ENCODE data around the gene PHETA1. TPM values are rescaled to one million over a fixed set of nuclear protein-coding genes. Genes with fewer than 3 reads are reported as not detected.
"Not testable (repeated sequence)": the region's sequence is repeated elsewhere in the genome, so short reads cannot be mapped to it uniquely, and the experiment has no call there.

The PHETA1 gene
- total RNA-seq, 1 experiment from 2014 or later = 10.6 TPM

DNA sequence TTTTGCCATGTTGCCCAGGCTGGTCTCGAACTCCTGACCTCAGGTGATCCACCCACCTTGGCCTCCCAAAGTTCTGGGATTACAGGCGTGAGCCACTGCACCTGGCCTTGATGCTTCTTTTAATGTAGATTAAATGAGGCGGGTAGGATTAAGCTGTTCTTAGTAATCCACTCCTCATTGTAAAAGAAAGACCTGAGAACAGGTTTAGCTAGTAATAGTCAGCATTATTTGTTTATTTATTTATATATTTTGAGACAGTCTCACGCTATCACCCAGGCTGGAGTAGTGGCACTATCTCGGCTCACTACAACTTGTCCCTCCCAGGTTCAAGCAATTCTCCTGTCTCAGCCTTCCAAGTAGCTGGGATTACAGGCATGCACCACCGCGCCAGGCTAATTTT, 27.4 kb upstream of the PHETA1 start:
- H3K4me3 ChIP-seq (replicated peaks in 1 of 2; ENCODE audit: low read depth in 1 of 2, low read length in 2 of 2); H3K9me2 ChIP-seq (ENCODE audit: insufficient read depth); H3K79me2 ChIP-seq (ENCODE audit: insufficient read depth, low read length); H4K20me1 ChIP-seq (ENCODE audit: insufficient read depth); H3K36me3 ChIP-seq (ENCODE audit: control insufficient read depth in 1 of 2, insufficient read depth in 2 of 2, low read length in 2 of 2); BruUV-seq (replicated peaks); H2AFZ ChIP-seq (ENCODE audit: low read depth, low read length, poor library complexity, severe bottlenecking); ATAC-seq; H3K9ac ChIP-seq (ENCODE audit: low read length); H3K27me3 ChIP-seq (ENCODE audit: insufficient read depth, low read length); H3K9me3 ChIP-seq (ENCODE audit: control insufficient read depth in 1 of 2, insufficient read depth in 1 of 2, low read depth in 1 of 2, low read length in 2 of 2); H3K27ac ChIP-seq (ENCODE audit: low read depth, low read length); DNase-seq (ENCODE audit: low read depth, low spot score): not testable (repeated sequence)
- RAD21 ChIA-PET (ENCODE audit: low non-redundant PET in 1 of 2, low total read pairs in 2 of 2, uncharacterized antibody in 2 of 2, unreplicated experiment in 2 of 2) = interaction anchor here (1.0 to 1.8 kb wide), 4 partner anchors 27 to 68 kb away, joined by 4 to 9 read pairs (median 8); partner anchors contain the start of gene PHETA1 (in 1 of the 2)
- POLR2A ChIA-PET = interaction anchor here (0.9 to 2.7 kb wide), 2 partner anchors 56 to 277 kb away, joined by 3 to 8 read pairs; no protein-coding TSS in a partner anchor
- peaks cover 12 to 40% of the 10 kb centered on the region in 2 experiments; a peak in 3 of 4 replicates for H3K4me1 ChIP-seq (ENCODE audit: control insufficient read depth in 1 of 2, insufficient read depth in 2 of 2, low read length in 2 of 2)
- intact Hi-C loops (cut with micrococcal nuclease) = loop anchor here (5.0 kb wide), 2 partner anchors 131 to 416 kb away; no protein-coding TSS in a partner anchor
- CTCF ChIA-PET = interaction anchor here (1.0 to 5.6 kb wide), 11 partner anchors 10 to 278 kb away, joined by 3 to 94 read pairs (median 8); partner anchors contain the start of gene PHETA1
- H3K4me2 ChIP-seq (ENCODE audit: low read length) = peak overlapping the region; percentile 82; the same call in 1 of the 2 replicates

DNA sequence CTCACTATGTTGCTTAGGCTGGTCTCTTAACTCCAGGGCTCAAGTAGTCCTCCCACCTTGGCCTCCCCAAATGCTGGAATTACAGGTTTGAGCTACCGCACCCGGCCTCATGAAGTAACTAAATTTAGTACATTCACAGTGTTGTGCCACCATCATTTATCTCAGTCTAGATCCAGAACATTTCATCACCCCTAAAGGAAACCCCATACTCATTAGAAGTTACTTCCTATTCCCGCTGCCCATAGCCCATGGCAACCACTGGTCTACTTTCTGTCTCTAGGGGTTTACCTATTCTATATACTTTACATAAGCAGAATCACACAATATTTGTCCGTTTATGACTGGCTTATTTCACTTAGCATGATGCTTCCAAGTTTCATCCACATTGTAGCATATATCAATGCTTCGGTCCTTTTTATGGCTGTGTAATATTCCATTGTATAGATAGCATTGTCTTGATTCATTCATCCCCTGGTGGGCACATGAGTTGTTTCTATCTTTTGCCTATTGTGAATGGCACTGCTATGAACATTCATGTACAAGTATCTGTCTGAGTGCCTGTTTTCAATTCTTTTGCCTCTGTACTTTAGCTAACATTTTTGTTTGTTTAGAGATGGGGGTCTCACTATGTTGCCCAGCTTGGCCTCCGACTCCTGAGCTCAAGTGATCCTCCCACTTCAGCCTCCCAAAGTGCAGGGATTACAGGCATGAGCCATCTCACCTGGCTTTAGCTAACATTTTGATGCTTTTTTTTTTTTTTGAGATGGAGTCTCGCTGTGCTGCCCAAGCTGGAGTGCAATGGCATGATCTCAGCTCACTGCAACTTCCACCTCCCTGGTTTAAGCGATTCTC, 26.7 kb upstream of the PHETA1 start:
- Histone ChIP-seq H3K9me2 (ENCODE audit: insufficient read depth) (no peaks in the 10 kb centered on the region), H3K4me2 (ENCODE audit: low read length) (no peak overlapping the region), H3K9ac (ENCODE audit: low read length) (no peak overlapping the region), H3K9me3 (ENCODE audit: control insufficient read depth in 1 of 2, insufficient read depth in 1 of 2, low read depth in 1 of 2, low read length in 2 of 2) (no peaks in the 10 kb centered on the region), H3K27ac (ENCODE audit: low read depth, low read length) (no peak overlapping the region), H2AFZ (ENCODE audit: low read depth, low read length, poor library complexity, severe bottlenecking) (no peak overlapping the region), H3K27me3 (ENCODE audit: insufficient read depth, low read length) (no peaks in the 10 kb centered on the region), H3K4me1 (ENCODE audit: control insufficient read depth in 1 of 2, insufficient read depth in 2 of 2, low read length in 2 of 2) (peaks cover 12 to 40% of the 10 kb centered on the region in 2 experiments; a peak in 3 of 4 replicates), H4K20me1 (ENCODE audit: insufficient read depth) (no peaks in the 10 kb centered on the region), H3K4me3 (replicated peaks in 1 of 2; ENCODE audit: low read depth in 1 of 2, low read length in 2 of 2) (no peak overlapping the region), H3K79me2 (ENCODE audit: insufficient read depth, low read length) (no peaks in the 10 kb centered on the region), H3K36me3 (ENCODE audit: control insufficient read depth in 1 of 2, insufficient read depth in 2 of 2, low read length in 2 of 2) (no peaks in the 10 kb centered on the region)
- no TSS peak for BruUV-seq (replicated peaks)
- ATAC-seq (no peak), DNase-seq (ENCODE audit: low read depth, low spot score) (no peak)
- POLR2A ChIA-PET = no interaction called here
- TF ChIP-seq, protein P1, sequence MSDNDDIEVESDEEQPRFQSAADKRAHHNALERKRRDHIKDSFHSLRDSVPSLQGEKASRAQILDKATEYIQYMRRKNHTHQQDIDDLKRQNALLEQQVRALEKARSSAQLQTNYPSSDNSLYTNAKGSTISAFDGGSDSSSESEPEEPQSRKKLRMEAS (IDR thresholded peaks at IDR 0.05) = no peak
- no peak for TF ChIP-seq EZH2phosphoT487 (IDR thresholded peaks at IDR 0.05; ENCODE audit: borderline replicate concordance)
- no peak for TF ChIP-seq ELF1 (IDR thresholded peaks at IDR 0.05; ENCODE audit: borderline replicate concordance, low read depth)
- no peak for TF ChIP-seq SP1 (IDR thresholded peaks at IDR 0.05; ENCODE audit: low read depth)
- no peak for TF ChIP-seq POLR2A (IDR thresholded peaks at IDR 0.05; ENCODE audit: borderline replicate concordance, extremely low read depth, insufficient read depth, insufficient read length)
- TF ChIP-seq EGR1 (IDR thresholded peaks at IDR 0.05; ENCODE audit: low read depth) = no peak
- TF ChIP-seq, protein P2, sequence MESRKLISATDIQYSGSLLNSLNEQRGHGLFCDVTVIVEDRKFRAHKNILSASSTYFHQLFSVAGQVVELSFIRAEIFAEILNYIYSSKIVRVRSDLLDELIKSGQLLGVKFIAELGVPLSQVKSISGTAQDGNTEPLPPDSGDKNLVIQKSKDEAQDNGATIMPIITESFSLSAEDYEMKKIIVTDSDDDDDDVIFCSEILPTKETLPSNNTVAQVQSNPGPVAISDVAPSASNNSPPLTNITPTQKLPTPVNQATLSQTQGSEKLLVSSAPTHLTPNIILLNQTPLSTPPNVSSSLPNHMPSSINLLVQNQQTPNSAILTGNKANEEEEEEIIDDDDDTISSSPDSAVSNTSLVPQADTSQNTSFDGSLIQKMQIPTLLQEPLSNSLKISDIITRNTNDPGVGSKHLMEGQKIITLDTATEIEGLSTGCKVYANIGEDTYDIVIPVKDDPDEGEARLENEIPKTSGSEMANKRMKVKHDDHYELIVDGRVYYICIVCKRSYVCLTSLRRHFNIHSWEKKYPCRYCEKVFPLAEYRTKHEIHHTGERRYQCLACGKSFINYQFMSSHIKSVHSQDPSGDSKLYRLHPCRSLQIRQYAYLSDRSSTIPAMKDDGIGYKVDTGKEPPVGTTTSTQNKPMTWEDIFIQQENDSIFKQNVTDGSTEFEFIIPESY (IDR thresholded peaks at IDR 0.05; ENCODE audit: extremely low read depth, insufficient replicate concordance, low read length) = no peak
- no peak for TF ChIP-seq SIN3A (IDR thresholded peaks at IDR 0.05; ENCODE audit: low read depth)
- no peak for TF ChIP-seq RAD21 (IDR thresholded peaks at IDR 0.05; ENCODE audit: low read depth)
- TF ChIP-seq, protein P3, sequence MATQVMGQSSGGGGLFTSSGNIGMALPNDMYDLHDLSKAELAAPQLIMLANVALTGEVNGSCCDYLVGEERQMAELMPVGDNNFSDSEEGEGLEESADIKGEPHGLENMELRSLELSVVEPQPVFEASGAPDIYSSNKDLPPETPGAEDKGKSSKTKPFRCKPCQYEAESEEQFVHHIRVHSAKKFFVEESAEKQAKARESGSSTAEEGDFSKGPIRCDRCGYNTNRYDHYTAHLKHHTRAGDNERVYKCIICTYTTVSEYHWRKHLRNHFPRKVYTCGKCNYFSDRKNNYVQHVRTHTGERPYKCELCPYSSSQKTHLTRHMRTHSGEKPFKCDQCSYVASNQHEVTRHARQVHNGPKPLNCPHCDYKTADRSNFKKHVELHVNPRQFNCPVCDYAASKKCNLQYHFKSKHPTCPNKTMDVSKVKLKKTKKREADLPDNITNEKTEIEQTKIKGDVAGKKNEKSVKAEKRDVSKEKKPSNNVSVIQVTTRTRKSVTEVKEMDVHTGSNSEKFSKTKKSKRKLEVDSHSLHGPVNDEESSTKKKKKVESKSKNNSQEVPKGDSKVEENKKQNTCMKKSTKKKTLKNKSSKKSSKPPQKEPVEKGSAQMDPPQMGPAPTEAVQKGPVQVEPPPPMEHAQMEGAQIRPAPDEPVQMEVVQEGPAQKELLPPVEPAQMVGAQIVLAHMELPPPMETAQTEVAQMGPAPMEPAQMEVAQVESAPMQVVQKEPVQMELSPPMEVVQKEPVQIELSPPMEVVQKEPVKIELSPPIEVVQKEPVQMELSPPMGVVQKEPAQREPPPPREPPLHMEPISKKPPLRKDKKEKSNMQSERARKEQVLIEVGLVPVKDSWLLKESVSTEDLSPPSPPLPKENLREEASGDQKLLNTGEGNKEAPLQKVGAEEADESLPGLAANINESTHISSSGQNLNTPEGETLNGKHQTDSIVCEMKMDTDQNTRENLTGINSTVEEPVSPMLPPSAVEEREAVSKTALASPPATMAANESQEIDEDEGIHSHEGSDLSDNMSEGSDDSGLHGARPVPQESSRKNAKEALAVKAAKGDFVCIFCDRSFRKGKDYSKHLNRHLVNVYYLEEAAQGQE (IDR thresholded peaks at IDR 0.05; ENCODE audit: low read depth) = no peak
- intact Hi-C loops (cut with micrococcal nuclease) = loop anchor here (5.0 kb wide), 2 partner anchors 132 to 417 kb away; no protein-coding TSS in a partner anchor
- CTCF ChIA-PET = interaction anchor here (1.5 to 5.6 kb wide), 6 partner anchors 17 to 278 kb away, joined by 7 to 94 read pairs (median 11); partner anchors contain the start of gene PHETA1
- RAD21 ChIA-PET (ENCODE audit: low non-redundant PET in 1 of 2, low total read pairs in 2 of 2, uncharacterized antibody in 2 of 2, unreplicated experiment in 2 of 2) = interaction anchor here (0.6 to 1.8 kb wide), 3 partner anchors 26 to 278 kb away, joined by 4 to 8 read pairs (median 7); partner anchors contain the start of gene PHETA1 (in 1 of the 2)

All from HCT116 (cell line).